ES-I3 (cell line): ENCODE data around the gene COX5B.
"Not testable (repeated sequence)": the region's sequence is repeated elsewhere in the genome, so short reads cannot be mapped to it uniquely, and the experiment has no call there.

Source experiments
- H3K36me3 ChIP-seq: 2 replicates; pipeline ENCODE4 v1.6.1; 2013; ENCODE audit warnings: mild to moderate bottlenecking, low read length, control low read depth, moderate library complexity; ENCODE audit not compliant: insufficient read depth
- H3K4me1 ChIP-seq: 2 replicates; pipeline ENCODE4 v1.6.1; 2013; ENCODE audit warnings: mild to moderate bottlenecking, control low read depth, low read length; ENCODE audit not compliant: insufficient read depth
- H3K9ac ChIP-seq: 2 replicates; pipeline ENCODE4 v1.6.1; 2013; ENCODE audit warnings: low read depth, mild to moderate bottlenecking, low read length, moderate library complexity
- H3K9me3 ChIP-seq: 2 replicates; pipeline ENCODE4 v1.6.1; 2013; ENCODE audit warnings: mild to moderate bottlenecking, low read length, moderate library complexity; ENCODE audit not compliant: control insufficient read depth, insufficient read depth

Gene COX5B

GRCh38 chr2:97673915-97674283 is 28.0 kb downstream of the COX5B start:
- H3K9ac ChIP-seq: no peak overlapping the region
- no peaks in the 10 kb centered on the region for H3K9me3 ChIP-seq
- no peaks in the 10 kb centered on the region for H3K36me3 ChIP-seq
- peaks cover 17% of the 10 kb centered on the region; the same call in 1 of the 2 replicates for H3K4me1 ChIP-seq

- Histone ChIP-seq H3K9ac (no peak overlapping the region), H3K9me3 (no peaks in the 10 kb centered on the region), H3K36me3 (no peaks in the 10 kb centered on the region), H3K4me1 (peaks cover 17% of the 10 kb centered on the region; the same call in 1 of the 2 replicates)
Observed at GRCh38 chr2:97675430-97676113, 29.7 kb downstream of the COX5B start.

GRCh38 chr2:97676620-97677019 is 30.8 kb downstream of the COX5B start:
- Histone ChIP-seq H3K4me1 (peaks cover 17% of the 10 kb centered on the region; the same call in 1 of the 2 replicates), H3K9me3 (no peaks in the 10 kb centered on the region), H3K36me3 (no peaks in the 10 kb centered on the region), H3K9ac (no peak overlapping the region)

GRCh38 chr2:97677480-97677879 is 31.6 kb downstream of the COX5B start:
- Histone ChIP-seq H3K4me1 (peaks cover 17% of the 10 kb centered on the region; the same call in 1 of the 2 replicates), H3K9me3 (no peaks in the 10 kb centered on the region)

GRCh38 chr2:97678298-97678697 is 32.4 kb downstream of the COX5B start:
- Histone ChIP-seq H3K4me1 (peaks cover 17% of the 10 kb centered on the region; the same call in 1 of the 2 replicates), H3K9ac (no peak overlapping the region), H3K36me3 (no peaks in the 10 kb centered on the region), H3K9me3 (no peaks in the 10 kb centered on the region; the same call in 1 of the 2 replicates)

More at GRCh38 chr2:97677480-97677879, 31.6 kb downstream of the COX5B start:
- Histone ChIP-seq H3K9ac (no peak overlapping the region), H3K36me3 (no peaks in the 10 kb centered on the region)

GRCh38 chr2:97687235-97687634 is 41.4 kb downstream of the COX5B start:
- H3K9me3 ChIP-seq, H3K9ac ChIP-seq, H3K36me3 ChIP-seq: not testable (repeated sequence)
- H3K4me1 ChIP-seq: peaks cover 13% of the 10 kb centered on the region

GRCh38 chr2:97688062-97688827 is 42.4 kb downstream of the COX5B start:
- Histone ChIP-seq H3K4me1 (peaks cover 13% of the 10 kb centered on the region), H3K9me3 (no peaks in the 10 kb centered on the region; the same call in 1 of the 2 replicates), H3K36me3 (no peaks in the 10 kb centered on the region), H3K9ac (no peak overlapping the region)

GRCh38 chr2:97691166-97691565 is 45.3 kb downstream of the COX5B start:
- H3K9me3 ChIP-seq: no peaks in the 10 kb centered on the region

GRCh38 chr2:97693476-97693875 is 47.6 kb downstream of the COX5B start:
- no peaks in the 10 kb centered on the region for H3K9me3 ChIP-seq
- no peaks in the 10 kb centered on the region for H3K36me3 ChIP-seq
- no peak overlapping the region for H3K9ac ChIP-seq
- peaks cover 10% of the 10 kb centered on the region for H3K4me1 ChIP-seq

More at GRCh38 chr2:97691166-97691565, 45.3 kb downstream of the COX5B start:
- H3K9ac ChIP-seq: no peak overlapping the region
- H3K4me1 ChIP-seq: peaks cover 13% of the 10 kb centered on the region
- no peaks in the 10 kb centered on the region for H3K36me3 ChIP-seq

- Histone ChIP-seq H3K36me3 (no peaks in the 10 kb centered on the region), H3K9me3 (no peaks in the 10 kb centered on the region), H3K4me1 (peaks cover 4% of the 10 kb centered on the region; the same call in 1 of the 2 replicates), H3K9ac (no peak overlapping the region)
Observed at GRCh38 chr2:97695744-97696143, 49.9 kb downstream of the COX5B start.

GRCh38 chr2:97697252-97698235 is 51.7 kb downstream of the COX5B start:
- no peak overlapping the region for H3K9ac ChIP-seq
- H3K4me1 ChIP-seq: no peaks in the 10 kb centered on the region
- H3K9me3 ChIP-seq: no peaks in the 10 kb centered on the region
- no peaks in the 10 kb centered on the region for H3K36me3 ChIP-seq
